Embryonic facial prominence (tissue), 1 donor: Measurements from ENCODE around the gene ATXN10.
"Not testable (repeated sequence)": the region's sequence is repeated elsewhere in the genome, so short reads cannot be mapped to it uniquely, and the experiment has no call there.

Source experiments
- DNase-seq: peaks from one replicate; pipeline ENCODE4 v3.0.0-alpha.2; 2016; ENCODE audit errors: extremely low spot score

Gene ATXN10

GRCh38 chr22:45678961-45679912 lies 7.6 kb downstream of the ATXN10 start:
- no peak for DNase-seq

DNA sequence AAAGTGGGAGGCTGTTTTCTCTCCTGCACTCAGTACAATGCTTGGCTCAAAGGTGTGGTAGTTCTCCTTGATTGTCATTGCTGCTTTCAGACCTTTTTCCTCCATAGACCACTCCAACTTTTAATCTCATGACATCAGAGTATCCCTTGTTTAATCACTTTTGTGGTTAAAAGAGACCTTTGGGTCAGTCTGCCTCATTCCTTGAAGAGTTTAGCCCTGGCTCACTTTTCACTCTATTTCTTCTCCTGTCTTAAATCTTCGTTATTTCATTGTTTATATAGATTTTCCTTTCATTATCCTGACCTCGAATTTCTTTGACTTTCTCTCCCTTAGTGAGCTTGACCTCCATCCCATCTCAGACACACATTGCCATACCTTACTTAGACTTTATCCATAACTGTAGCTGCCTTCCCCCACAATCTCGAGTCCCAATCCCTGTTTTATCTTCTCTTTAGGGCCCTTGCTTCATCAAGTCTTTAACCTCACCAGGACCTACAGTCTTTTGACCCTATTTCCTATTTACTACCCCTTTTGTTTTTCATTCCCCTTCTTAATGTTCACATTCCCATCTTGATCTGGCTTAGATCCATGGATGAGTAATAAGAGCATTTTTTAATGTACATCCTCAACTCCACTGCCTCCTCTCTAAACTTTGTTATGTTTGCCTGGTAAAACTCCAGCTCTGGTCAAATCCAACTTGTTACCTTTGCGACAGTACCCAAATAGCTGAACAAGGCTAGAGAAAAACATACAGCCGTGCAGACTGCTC lies 9.5 kb downstream of the ATXN10 start:
- DNase-seq = no peak

- DNase-seq = no peak
Measured at GRCh38 chr22:45682064-45682463, 10.4 kb downstream of the ATXN10 start.

DNA sequence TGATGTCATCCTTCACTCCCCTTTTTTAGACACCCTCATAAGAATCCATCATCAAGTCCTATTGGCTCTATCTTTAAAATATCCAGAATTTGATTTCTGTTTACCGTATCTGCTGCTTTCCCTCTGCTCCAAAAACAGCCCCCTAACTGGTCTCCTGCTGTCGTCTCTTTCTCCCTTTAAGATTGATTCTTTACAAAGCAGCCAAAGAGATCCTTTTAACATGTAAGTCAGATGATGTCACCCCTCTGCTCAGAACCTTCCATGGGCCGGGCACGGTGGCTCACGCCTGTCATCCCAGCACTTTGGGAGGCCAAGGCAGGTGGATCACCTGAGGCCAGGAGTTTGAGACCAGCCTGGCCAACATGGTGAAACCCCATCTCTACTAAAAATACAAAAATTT lies 11.1 kb downstream of the ATXN10 start:
- DNase-seq = not testable (repeated sequence)

GRCh38 chr22:45683248-45683647 lies 11.6 kb downstream of the ATXN10 start:
- no peak for DNase-seq

- no peak for DNase-seq
Measured at GRCh38 chr22:45683680-45684079, 12.0 kb downstream of the ATXN10 start.

- DNase-seq = no peak
Measured at GRCh38 chr22:45684169-45684568, 12.5 kb downstream of the ATXN10 start.

DNA sequence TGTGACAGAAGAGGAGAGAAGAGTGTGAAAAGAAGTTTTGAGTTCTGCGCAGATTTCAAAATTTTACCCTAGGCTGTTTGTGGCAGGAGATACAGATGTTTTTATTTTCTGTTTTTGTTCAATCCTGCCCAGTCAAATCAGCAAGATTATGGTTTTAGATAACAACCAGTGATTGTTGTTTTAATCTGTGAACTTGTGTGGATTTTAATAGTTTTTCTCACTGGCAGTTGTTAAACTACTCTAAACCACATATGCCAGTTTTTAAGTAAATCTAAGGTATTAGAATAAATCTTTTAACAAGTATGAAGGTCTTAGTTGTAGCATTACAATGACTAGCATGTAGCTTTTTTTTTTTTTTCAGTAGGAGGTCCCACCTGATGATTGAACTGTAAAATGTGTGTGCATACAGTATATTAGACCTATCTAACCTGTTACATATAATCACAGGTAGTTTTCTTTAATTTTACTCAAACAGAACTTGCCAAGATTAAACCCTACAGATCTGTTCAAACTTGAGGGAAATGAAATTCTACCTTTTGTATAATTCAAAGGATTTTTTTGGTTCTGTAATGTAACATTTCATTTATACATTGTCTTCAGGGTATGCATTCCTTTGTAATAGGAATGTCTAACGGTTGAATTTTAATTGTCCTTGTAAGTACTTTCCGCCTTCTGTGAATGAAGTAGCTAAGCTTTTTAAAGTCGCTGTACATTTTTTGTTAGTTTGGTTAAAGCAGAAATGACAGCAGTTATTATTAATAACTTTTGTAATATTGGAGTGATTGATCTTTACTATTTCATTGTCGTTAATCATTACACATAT lies 13.3 kb downstream of the ATXN10 start:
- no peak for DNase-seq

DNA sequence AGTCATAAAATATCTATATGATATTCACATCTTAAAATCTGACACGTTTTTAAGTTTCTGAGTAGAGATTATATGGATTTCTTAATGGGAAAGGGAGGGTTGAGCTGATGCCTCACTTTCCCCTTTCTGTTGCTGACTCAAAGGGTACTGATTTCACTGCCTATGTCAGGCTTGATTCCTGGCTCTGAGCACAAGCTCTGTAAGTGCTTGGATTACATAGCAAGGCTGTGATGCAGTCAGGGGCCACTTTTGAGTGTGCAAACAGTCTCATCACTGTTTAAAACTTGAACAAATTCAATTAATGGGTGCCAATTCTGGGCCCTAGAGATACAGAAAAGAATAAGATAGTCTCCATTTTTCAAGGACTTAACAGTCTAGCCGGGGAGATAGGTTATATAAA lies 14.4 kb downstream of the ATXN10 start:
- no peak for DNase-seq

GRCh38 chr22:45686836-45687235 lies 15.2 kb downstream of the ATXN10 start:
- no peak for DNase-seq

DNA sequence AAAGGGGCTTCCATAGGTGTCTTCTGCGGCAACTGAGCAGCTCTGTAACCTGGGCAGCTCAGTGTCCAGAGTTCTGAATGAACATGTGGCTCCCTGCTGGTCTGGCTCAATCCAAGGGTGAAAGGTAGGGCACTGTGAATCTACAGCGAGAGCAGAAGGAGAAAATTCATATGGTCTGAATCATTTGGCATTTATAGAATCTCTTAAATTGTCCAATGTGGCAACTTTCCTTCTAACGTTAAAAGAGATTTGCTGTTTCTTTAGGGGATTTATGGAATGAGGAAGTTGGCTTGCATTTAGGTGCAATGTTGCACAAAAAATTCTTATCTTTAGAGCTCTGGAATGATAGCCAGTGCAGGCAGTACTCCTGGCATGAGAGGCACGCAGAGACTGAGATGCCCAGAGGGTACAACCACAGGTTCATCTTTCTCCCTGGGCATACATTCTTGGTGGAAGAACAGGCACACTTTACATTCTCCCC lies 17.0 kb downstream of the ATXN10 start:
- no peak for DNase-seq

DNA sequence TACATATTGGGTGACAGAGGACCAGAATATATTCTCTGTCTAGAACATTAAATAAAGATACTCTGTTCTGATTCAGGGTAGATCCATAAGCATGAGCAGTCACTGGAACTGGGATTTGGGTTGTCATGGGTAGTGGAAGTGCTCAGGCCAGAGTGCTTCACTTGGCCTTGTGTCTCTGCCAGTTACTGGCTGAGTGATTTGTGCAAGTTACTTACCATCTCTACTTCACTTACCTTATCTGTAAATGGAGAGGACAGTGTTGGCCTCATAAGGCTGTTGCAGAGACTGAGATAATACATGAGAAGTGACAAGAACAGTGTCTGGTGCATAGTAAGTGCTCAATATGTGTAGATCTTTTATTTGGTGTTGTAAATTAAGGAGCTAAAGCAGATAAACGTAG lies 17.6 kb downstream of the ATXN10 start:
- no peak for DNase-seq

DNA sequence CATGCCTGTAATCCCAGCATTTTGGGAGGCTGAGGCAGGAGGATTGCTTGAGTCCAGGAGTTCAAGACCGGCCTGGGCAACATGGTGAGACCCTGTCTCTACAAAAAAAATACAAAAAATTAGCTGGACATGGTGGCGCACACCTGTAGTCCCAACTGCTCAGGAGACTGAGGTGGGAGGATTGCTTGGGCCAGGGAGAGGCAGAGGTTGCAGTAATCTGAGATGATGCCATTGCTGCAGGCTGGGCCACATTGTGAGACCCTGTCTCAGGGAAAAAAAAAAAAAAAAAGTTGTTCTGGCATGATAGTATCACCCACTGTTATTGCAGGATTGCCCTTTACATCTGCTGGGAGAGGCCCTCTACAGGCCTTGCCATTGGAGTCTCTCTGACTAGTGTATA lies 18.4 kb downstream of the ATXN10 start:
- no peak for DNase-seq

GRCh38 chr22:45692549-45692948 lies 20.9 kb downstream of the ATXN10 start:
- DNase-seq = no peak

DNA sequence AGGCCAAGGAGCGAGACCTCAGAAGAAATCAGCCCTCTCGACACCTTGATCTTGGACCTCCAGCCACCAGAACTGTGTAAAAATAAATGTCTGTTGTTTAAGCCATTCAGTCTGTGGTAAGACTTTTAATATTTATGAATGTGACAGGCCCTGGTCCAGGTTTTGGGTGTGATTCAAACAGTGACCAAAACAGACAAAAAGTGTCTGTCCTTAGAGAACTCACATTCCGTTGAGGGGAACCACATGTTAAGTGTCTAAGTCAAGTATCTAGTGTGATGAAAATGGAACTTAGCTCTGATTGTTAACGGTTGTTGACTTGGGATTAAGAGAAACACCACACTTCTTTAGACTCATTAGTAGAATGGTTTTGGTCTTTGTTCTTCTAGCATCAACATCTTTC lies 22.2 kb downstream of the ATXN10 start:
- no peak for DNase-seq

DNA sequence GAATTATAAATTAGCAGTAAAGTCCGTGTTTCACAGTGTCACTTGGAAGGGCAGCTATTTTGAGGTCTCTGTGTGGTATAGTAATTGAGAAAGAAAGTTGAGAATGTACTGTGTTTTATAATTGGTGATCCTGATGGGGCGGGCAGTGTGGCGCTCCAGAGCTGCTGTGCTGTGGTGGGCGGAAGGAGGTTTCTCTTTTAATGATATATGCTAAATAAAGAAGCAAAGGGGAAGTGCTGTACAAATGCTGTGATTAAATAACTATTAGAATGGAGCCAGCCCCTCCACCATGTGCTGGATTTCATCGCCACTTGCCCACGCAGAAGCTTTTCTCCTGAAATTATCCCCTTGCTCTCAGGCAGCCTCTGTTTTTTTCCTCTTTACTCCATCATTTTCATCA lies 24.6 kb downstream of the ATXN10 start:
- DNase-seq = no peak

GRCh38 chr22:45698094-45698493 lies 26.5 kb downstream of the ATXN10 start:
- DNase-seq = no peak

DNA sequence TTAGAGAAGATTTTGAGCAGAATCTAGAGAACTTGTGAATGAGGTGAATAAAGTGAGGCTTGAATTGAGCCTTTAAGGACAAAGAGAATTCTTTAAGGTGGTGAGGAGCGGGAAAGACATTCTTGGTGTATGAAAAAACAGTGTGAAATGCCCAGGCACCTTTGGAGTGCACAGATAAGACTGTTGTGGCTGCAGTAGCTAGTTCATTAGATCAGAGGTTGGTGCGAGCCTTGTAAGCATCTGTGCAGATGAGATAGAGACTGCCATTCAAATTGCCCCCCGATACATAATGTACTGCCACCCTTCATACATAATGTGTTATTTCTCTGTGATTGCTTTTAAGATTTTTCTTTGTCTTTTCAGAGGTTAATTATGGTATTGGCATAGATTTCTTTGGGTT lies 31.3 kb downstream of the ATXN10 start:
- no peak for DNase-seq

DNA sequence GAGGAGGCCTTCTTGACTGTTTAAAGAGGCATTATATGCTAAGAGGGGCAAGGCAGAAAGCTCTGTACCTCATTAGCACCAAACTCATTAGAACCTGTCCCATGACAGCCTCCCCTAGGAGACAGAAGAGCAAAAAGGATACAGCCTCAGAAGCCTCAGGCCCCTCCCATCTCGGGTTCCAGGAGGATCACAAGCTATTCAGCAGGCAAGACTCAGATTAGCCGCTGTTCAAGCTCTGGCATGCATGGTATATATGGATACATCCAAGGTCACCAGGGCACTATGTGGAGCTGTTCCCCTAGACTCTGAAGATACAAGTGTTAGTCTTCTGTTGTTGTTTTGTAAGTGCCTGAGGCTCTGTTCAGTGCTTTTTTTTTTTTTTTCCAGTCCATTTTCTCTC lies 32.1 kb downstream of the ATXN10 start:
- DNase-seq = no peak

GRCh38 chr22:45704648-45705047 lies 33.0 kb downstream of the ATXN10 start:
- DNase-seq = no peak

DNA sequence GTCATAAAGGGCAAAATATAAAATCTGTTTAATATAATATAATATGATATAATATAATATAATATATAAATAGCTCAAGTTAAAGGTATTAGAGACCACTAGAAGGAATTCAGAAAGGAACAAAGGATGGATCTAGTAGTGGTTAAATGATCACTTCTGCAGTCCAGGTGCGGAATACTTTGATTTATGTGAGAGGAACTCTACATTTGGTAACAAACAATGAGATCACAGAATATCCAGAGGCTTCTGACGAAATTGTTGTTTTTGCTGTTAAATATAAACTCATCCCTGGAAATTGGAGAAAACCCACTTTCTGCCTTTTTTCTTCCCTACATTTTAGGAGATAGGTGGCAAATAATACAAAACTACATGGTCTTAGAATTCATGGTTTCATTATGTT lies 36.0 kb downstream of the ATXN10 start:
- DNase-seq = no peak

GRCh38 chr22:45708145-45708544 lies 36.5 kb downstream of the ATXN10 start:
- no peak for DNase-seq
